HEK293 (cell line): ENCODE results near the gene CDT1.

Source experiments
- ELK4 ChIP-seq: IDR thresholded peaks from 2 replicates; pipeline ENCODE4 v1.6.1; 2011; ENCODE audit warnings: mild to moderate bottlenecking, low read depth, low read length, borderline replicate concordance
- HOXD13 ChIP-seq: sonication (generic); formaldehyde crosslinking; IDR thresholded peaks from 2 replicates; pipeline ENCODE4 v1.8.0; 2022; ENCODE audit warnings: missing genetic modification reagents, borderline replicate concordance
- KLF17 ChIP-seq: fragments of 450-650 bp; formaldehyde crosslinking; IDR thresholded peaks from 2 replicates; pipeline ENCODE4 v1.5.1; 2016; ENCODE audit warnings: missing biosample characterization, missing genetic modification characterization
- SETDB1 ChIP-seq: IDR thresholded peaks from one replicate; pipeline ENCODE4 v1.6.1; 2017; ENCODE audit warnings: mild to moderate bottlenecking, low read length, moderate library complexity, mixed read lengths; ENCODE audit not compliant: insufficient read length
- SP2 ChIP-seq: fragments of 450-650 bp; formaldehyde crosslinking; IDR thresholded peaks from 2 replicates; pipeline ENCODE4 v1.5.1; 2016; ENCODE audit warnings: missing biosample characterization, missing genetic modification characterization
- TCF7L2 ChIP-seq: IDR thresholded peaks from 2 replicates; pipeline ENCODE4 v1.6.1; 2011; ENCODE audit warnings: low read depth, mild to moderate bottlenecking, inconsistent platforms, low read length, moderate library complexity, borderline replicate concordance
- ZBTB44 ChIP-seq: fragments of 450-650 bp; IDR thresholded peaks from 2 replicates; pipeline ENCODE4 v1.5.1; 2018; ENCODE audit warnings: missing biosample characterization, mild to moderate bottlenecking, missing genetic modification characterization
- ZNF114 ChIP-seq: fragments of 450-650 bp; formaldehyde crosslinking; IDR thresholded peaks from 2 replicates; pipeline ENCODE4 v1.5.0; 2017; ENCODE audit warnings: missing biosample characterization, missing genetic modification characterization
- ZNF146 ChIP-seq: fragments of 450-650 bp; formaldehyde crosslinking; IDR thresholded peaks from 2 replicates; pipeline ENCODE4 v1.5.1; 2016; ENCODE audit warnings: missing biosample characterization, missing genetic modification characterization
- ZNF18 ChIP-seq: fragments of 450-650 bp; formaldehyde crosslinking; IDR thresholded peaks from 2 replicates; pipeline ENCODE4 v1.5.1; 2016; ENCODE audit warnings: missing biosample characterization, missing genetic modification characterization
- ZNF2 ChIP-seq: fragments of 450-650 bp; formaldehyde crosslinking; IDR thresholded peaks from 2 replicates; pipeline ENCODE4 v1.5.1; 2016; ENCODE audit warnings: missing biosample characterization, missing genetic modification characterization
- ZNF24 ChIP-seq: fragments of 450-650 bp; formaldehyde crosslinking; IDR thresholded peaks from 2 replicates; pipeline ENCODE4 v1.5.1; 2016; ENCODE audit warnings: missing biosample characterization, missing genetic modification characterization
- ZNF366 ChIP-seq: fragments of 450-650 bp; formaldehyde crosslinking; conservative IDR thresholded peaks from 2 replicates; pipeline ENCODE4 v1.5.1; 2016; ENCODE audit warnings: missing biosample characterization, missing genetic modification characterization
- ZNF433 ChIP-seq: fragments of 450-650 bp; formaldehyde crosslinking; IDR thresholded peaks from 2 replicates; pipeline ENCODE4 v1.5.1; 2016; ENCODE audit warnings: missing biosample characterization, missing genetic modification characterization, low read depth
- ZNF707 ChIP-seq: fragments of 450-650 bp; formaldehyde crosslinking; IDR thresholded peaks from 2 replicates; pipeline ENCODE4 v1.5.1; 2016; ENCODE audit warnings: missing biosample characterization, missing genetic modification characterization
- ZNF830 ChIP-seq: fragments of 450-650 bp; IDR thresholded peaks from 2 replicates; pipeline ENCODE4 v1.5.0; 2018; ENCODE audit warnings: missing biosample characterization, missing genetic modification characterization, low read depth, mild to moderate bottlenecking, moderate library complexity
- TF ChIP-seq, protein P1 (sequence below): fragments of 450-650 bp; formaldehyde crosslinking; IDR thresholded peaks from 2 replicates; pipeline ENCODE4 v1.5.1; 2016; ENCODE audit warnings: missing biosample characterization, missing genetic modification characterization, borderline replicate concordance

The CDT1 gene

GRCh38 chr16:88783391-88784073 is 20.1 kb upstream of the CDT1 start (continued):
- TF ChIP-seq, protein P1, sequence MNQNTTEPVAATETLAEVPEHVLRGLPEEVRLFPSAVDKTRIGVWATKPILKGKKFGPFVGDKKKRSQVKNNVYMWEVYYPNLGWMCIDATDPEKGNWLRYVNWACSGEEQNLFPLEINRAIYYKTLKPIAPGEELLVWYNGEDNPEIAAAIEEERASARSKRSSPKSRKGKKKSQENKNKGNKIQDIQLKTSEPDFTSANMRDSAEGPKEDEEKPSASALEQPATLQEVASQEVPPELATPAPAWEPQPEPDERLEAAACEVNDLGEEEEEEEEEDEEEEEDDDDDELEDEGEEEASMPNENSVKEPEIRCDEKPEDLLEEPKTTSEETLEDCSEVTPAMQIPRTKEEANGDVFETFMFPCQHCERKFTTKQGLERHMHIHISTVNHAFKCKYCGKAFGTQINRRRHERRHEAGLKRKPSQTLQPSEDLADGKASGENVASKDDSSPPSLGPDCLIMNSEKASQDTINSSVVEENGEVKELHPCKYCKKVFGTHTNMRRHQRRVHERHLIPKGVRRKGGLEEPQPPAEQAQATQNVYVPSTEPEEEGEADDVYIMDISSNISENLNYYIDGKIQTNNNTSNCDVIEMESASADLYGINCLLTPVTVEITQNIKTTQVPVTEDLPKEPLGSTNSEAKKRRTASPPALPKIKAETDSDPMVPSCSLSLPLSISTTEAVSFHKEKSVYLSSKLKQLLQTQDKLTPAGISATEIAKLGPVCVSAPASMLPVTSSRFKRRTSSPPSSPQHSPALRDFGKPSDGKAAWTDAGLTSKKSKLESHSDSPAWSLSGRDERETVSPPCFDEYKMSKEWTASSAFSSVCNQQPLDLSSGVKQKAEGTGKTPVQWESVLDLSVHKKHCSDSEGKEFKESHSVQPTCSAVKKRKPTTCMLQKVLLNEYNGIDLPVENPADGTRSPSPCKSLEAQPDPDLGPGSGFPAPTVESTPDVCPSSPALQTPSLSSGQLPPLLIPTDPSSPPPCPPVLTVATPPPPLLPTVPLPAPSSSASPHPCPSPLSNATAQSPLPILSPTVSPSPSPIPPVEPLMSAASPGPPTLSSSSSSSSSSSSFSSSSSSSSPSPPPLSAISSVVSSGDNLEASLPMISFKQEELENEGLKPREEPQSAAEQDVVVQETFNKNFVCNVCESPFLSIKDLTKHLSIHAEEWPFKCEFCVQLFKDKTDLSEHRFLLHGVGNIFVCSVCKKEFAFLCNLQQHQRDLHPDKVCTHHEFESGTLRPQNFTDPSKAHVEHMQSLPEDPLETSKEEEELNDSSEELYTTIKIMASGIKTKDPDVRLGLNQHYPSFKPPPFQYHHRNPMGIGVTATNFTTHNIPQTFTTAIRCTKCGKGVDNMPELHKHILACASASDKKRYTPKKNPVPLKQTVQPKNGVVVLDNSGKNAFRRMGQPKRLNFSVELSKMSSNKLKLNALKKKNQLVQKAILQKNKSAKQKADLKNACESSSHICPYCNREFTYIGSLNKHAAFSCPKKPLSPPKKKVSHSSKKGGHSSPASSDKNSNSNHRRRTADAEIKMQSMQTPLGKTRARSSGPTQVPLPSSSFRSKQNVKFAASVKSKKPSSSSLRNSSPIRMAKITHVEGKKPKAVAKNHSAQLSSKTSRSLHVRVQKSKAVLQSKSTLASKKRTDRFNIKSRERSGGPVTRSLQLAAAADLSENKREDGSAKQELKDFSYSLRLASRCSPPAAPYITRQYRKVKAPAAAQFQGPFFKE (tag by site-specific recombination), result no peak
- TF ChIP-seq SP2 (tag by site-specific recombination) (no peak), ZNF146 (tag by site-specific recombination) (no peak), ZNF24 (no peak), TCF7L2 (no peak), ZNF830 (tag by site-specific recombination) (no peak), ZBTB44 (tag by site-specific recombination) (no peak), ZNF366 (no peak), ZNF433 (tag by site-specific recombination) (no peak), ZNF18 (tag by site-specific recombination) (peak; percentile 77; the same call in 1 of the 2 replicates), ZNF2 (no peak), ZNF707 (tag by site-specific recombination) (no peak), ELK4 (no peak), SETDB1 (no peak), KLF17 (tag by site-specific recombination) (no peak), ZNF114 (tag by site-specific recombination) (no peak), HOXD13 (CRISPR knock-in tag) (no peak)
